Endothelial cell of umbilical vein (primary cell): ENCODE measurements around the gene ARHGEF11. TPM values are rescaled to one million over a fixed set of nuclear protein-coding genes. Genes with fewer than 3 reads are reported as not detected.

Experiments used
- BruUV-seq: library from RNA; stranded (reverse); fragments of 400-500 nt; replicated peaks from 2 replicates; lab custom pipeline; 2021; lab: Mats Ljungman, UMichigan
- CTCF ChIA-PET: fragments of 300-600, 350-600 bp; sonication (Branson Sonifier 250); formaldehyde crosslinking; loops from one replicate; lab custom pipeline; 2021; ENCODE audit warnings: antibody characterized with exemption, inconsistent platforms; lab: Charles Lee
- POLR2A ChIA-PET: fragments of 300-600, 350-600 bp; sonication (Branson Sonifier 250); formaldehyde crosslinking; loops from one replicate; lab custom pipeline; 2021; ENCODE audit warnings: antibody characterized with exemption, inconsistent platforms; lab: Charles Lee
- DNase-seq: peaks from one replicate; pipeline ENCODE4 v3.0.0-alpha.2; 2011; ENCODE audit warnings: low read depth, low spot score
- FAIRE-seq: peaks from 2 replicates; lab custom pipeline; 2011; peaks lifted over from hg19 to GRCh38; lab: Jason Lieb, UNC
- H2AFZ ChIP-seq: 2 replicates; pipeline ENCODE4 v1.6.0; 2012; ENCODE audit warnings: low read depth, low read length, control low read depth, inconsistent platforms
- H3K27ac ChIP-seq: 2 replicates; pipeline ENCODE4 v1.5.1; 2011; ENCODE audit warnings: low read depth, mild to moderate bottlenecking, control low read depth, low read length, moderate library complexity; ENCODE audit not compliant: insufficient read depth
- H3K27me3 ChIP-seq, 2 experiments: 2 replicates each; pipeline versions ENCODE4 v1.6.0 to v1.6.1; 2011; ENCODE audit warnings: low read length in 2 of 2, mixed read lengths in 1 of 2; ENCODE audit not compliant: control insufficient read depth in 2 of 2, insufficient read depth in 2 of 2
- H3K36me3 ChIP-seq, 2 experiments: 2 replicates in 1 of 2; 3 replicates in 1 of 2; pipeline ENCODE4 v1.5.1; 2011; ENCODE audit warnings: low read length in 2 of 2, mild to moderate bottlenecking in 1 of 2, moderate library complexity in 1 of 2; ENCODE audit not compliant: control insufficient read depth in 2 of 2, insufficient read depth in 2 of 2; ENCODE audit errors: extremely low read depth in 1 of 2
- H3K4me1 ChIP-seq: 3 replicates; pipeline ENCODE4 v1.5.1; 2011; ENCODE audit warnings: mild to moderate bottlenecking, low read length; ENCODE audit not compliant: control insufficient read depth, insufficient read depth; ENCODE audit errors: extremely low read depth
- H3K4me2 ChIP-seq: 2 replicates; pipeline ENCODE4 v1.6.1; 2011; ENCODE audit warnings: low read length, control low read depth, mixed read lengths; ENCODE audit not compliant: insufficient read depth
- H3K4me3 ChIP-seq, 3 experiments: fragments of 200-600 bp in 1 of 3; sonication (generic), shearing (Covaris generic) in 1 of 3; replicated peaks in 1 of 3; 2 replicates each; pipeline ENCODE4 v1.5.1; 2011 to 2016; ENCODE audit warnings: control low read depth in 3 of 3, low read length in 3 of 3, mild to moderate bottlenecking in 2 of 3, inconsistent platforms in 1 of 3, low read depth in 1 of 3, moderate library complexity in 1 of 3; ENCODE audit not compliant: insufficient read depth in 1 of 3
- H3K79me2 ChIP-seq: 2 replicates; pipeline ENCODE4 v1.6.0; 2012; ENCODE audit warnings: low read length, inconsistent platforms; ENCODE audit not compliant: control insufficient read depth, insufficient read depth
- H3K9ac ChIP-seq: replicated peaks from 2 replicates; pipeline ENCODE3; 2011; ENCODE audit warnings: low read length, control low read depth; ENCODE audit not compliant: insufficient read depth; ENCODE audit errors: extremely low read depth
- H3K9me1 ChIP-seq: replicated peaks from 3 replicates; pipeline ENCODE4 v1.6.0; 2011; ENCODE audit warnings: mild to moderate bottlenecking, low read length; ENCODE audit not compliant: control insufficient read depth, insufficient read depth; ENCODE audit errors: extremely low read depth
- H3K9me3 ChIP-seq: replicated peaks from 2 replicates; pipeline ENCODE4 v1.5.1; 2012; ENCODE audit warnings: low read length, inconsistent platforms; ENCODE audit not compliant: control insufficient read depth, insufficient read depth
- H4K20me1 ChIP-seq: replicated peaks from 2 replicates; pipeline ENCODE3; 2011; ENCODE audit warnings: mild to moderate bottlenecking, low read length; ENCODE audit not compliant: control insufficient read depth, insufficient read depth; ENCODE audit errors: extremely low read depth
- CTCF ChIP-seq, 2 donors: IDR thresholded peaks; 1 replicate in 1 of 2; 2 replicates in 1 of 2; pipeline ENCODE4 v1.5.1; 2011; ENCODE audit warnings: low read length in 2 of 2, mild to moderate bottlenecking in 2 of 2, moderate library complexity in 2 of 2, control low read depth in 1 of 2, inconsistent platforms in 1 of 2, low read depth in 1 of 2; ENCODE audit not compliant: insufficient read depth in 1 of 2; ENCODE audit errors: extremely low read depth in 1 of 2
- EZH2 ChIP-seq: IDR thresholded peaks from 2 replicates; pipeline ENCODE4 v1.6.1; 2012; ENCODE audit warnings: borderline replicate concordance, low read depth, mild to moderate bottlenecking, moderate library complexity, low read length, inconsistent platforms; ENCODE audit not compliant: severe bottlenecking
- FOS ChIP-seq: IDR thresholded peaks from 2 replicates; pipeline ENCODE4 v1.6.1; 2011; ENCODE audit warnings: mild to moderate bottlenecking, low read length, moderate library complexity, borderline replicate concordance; ENCODE audit not compliant: insufficient read depth
- GATA2 ChIP-seq: IDR thresholded peaks from 2 replicates; pipeline ENCODE4 v1.7.0; 2011; ENCODE audit warnings: low read depth, mild to moderate bottlenecking, moderate library complexity, mixed read lengths, low read length; ENCODE audit not compliant: insufficient read length, insufficient read depth
- JUN ChIP-seq: IDR thresholded peaks from 2 replicates; pipeline ENCODE4 v1.6.1; 2011; ENCODE audit warnings: borderline replicate concordance, low read depth; ENCODE audit not compliant: insufficient read length, insufficient read depth
- MAX ChIP-seq: IDR thresholded peaks from 2 replicates; pipeline ENCODE4 v1.6.1; 2011; ENCODE audit not compliant: insufficient read depth, insufficient read length
- MYC ChIP-seq: IDR thresholded peaks from one replicate; pipeline ENCODE4 v1.6.1; 2011; ENCODE audit warnings: mild to moderate bottlenecking, low read depth, low read length
- POLR2A ChIP-seq: IDR thresholded peaks from 2 replicates; pipeline ENCODE4 v1.6.1; 2012; ENCODE audit warnings: low read depth, mild to moderate bottlenecking, control low read depth, low read length
- POLR2AphosphoS5 ChIP-seq: IDR thresholded peaks from 2 replicates; pipeline ENCODE4 v1.6.1; 2012; ENCODE audit warnings: low read depth, mild to moderate bottlenecking, control low read depth, low read length, moderate library complexity; ENCODE audit not compliant: insufficient read depth
- dilution Hi-C: fragments of 300-500 bp; cut with MboI; formaldehyde crosslinking; loops from one replicate; pipeline ENCODE4 v1.15.0; 2019; ENCODE audit warnings: low sequenced_read_pairs; ENCODE audit not compliant: extremely low pct_ligation_motif_present
- intact Hi-C: fragments of 100-400 bp; cut with micrococcal nuclease; formaldehyde crosslinking; loops from one replicate; pipeline ENCODE4 v1.10.0; 2022
- polyA plus RNA-seq, 4 experiments: library from polyadenylated mRNA; depleted of rRNA in 3 of 4; stranded (reverse) in 3 of 4; unstranded in 1 of 4; fragments of >200 nt; gene quantifications; 2 replicates each; pipeline versions ENCODE4 v1.2.1 to v1.2.3, GENCODE V29; 2011 to 2012; ENCODE audit warnings: missing spikeins in 1 of 4
- total RNA-seq: library from RNA; stranded (reverse); gene quantifications from 2 replicates; pipeline ENCODE4 v1.2.3, GENCODE V29; 2021

The ARHGEF11 gene
- total and polyA plus RNA-seq, 2 donors (not counting 3 experiments of a cell fraction or from before 2014, with no cell fraction given): 18.2 to 28.0 TPM

DNA sequence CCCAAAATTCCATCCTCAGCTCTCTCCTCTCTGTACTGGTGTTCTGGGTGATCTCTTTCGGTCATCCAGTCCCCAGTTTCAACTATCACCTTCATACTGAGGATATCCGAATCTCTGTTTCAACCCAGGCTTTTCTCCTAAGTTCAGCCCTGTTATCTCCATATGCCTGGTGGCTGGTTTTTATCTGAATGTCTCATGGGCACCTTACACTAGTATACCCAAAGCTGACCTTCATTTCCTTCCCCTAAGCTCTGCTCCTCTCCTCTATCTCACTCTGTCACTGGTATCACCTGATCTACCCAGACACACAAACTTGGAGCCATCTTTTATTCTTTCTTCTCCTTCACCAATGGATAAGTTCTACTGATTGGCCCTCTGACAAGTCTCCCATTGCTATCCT is 72.1 kb downstream of the ARHGEF11 start:
- Histone ChIP-seq H3K27me3 (no peaks in the 10 kb centered on the region), H3K9me3 (no peaks in the 10 kb centered on the region), H3K9ac (no peak overlapping the region), H3K36me3 (peaks cover 12 to 20% of the 10 kb centered on the region in 2 experiments), H3K79me2 (no peaks in the 10 kb centered on the region), H3K27ac (no peak overlapping the region), H3K4me2 (no peak overlapping the region), H2AFZ (no peak overlapping the region), H4K20me1 (no peaks in the 10 kb centered on the region), H3K4me3 (no peak overlapping the region), H3K9me1 (no peaks in the 10 kb centered on the region), H3K4me1 (no peaks in the 10 kb centered on the region)
- BruUV-seq: no TSS peak
- ChIA-PET CTCF (interaction anchor here (1.0 to 1.6 kb wide), 2 partner anchors 8 to 101 kb away, joined by 4 to 9 read pairs; no protein-coding TSS in a partner anchor), POLR2A (no interaction called here)
- dilution Hi-C loops (no loop called here), intact Hi-C loops (no loop called here)
- DNase-seq (no peak), FAIRE-seq (no peak)
- TF ChIP-seq POLR2AphosphoS5 (no peak), EZH2 (no peak), POLR2A (no peak), MYC (no peak), FOS (no peak), JUN (no peak), GATA2 (no peak), CTCF (IDR thresholded peaks at IDR 0.05; ENCODE audit: extremely low read depth in 1 of 2, insufficient read depth in 1 of 2, low read depth in 1 of 2, low read length in 2 of 2) (no peak), MAX (no peak)
